A549 treated with dexamethasone at 1 μM for 4 hours (cell line): ENCODE measurements around the gene BCLAF1. TPM values are rescaled to one million over a fixed set of nuclear protein-coding genes. Genes with fewer than 3 reads are reported as not detected.

Experiments used
- total RNA-seq: library from RNA; stranded (reverse); fragments of 200-300 nt; extraction: Qiagen RNA extraction; gene quantifications from 5 replicates; pipeline ENCODE4 v1.2.3, GENCODE V29; 2022

Gene BCLAF1
- total RNA-seq = 64.8 to 100 TPM (median 87.1 TPM) in 5 replicates

GRCh38 chr6:136289579-136290409, at the start of gene BCLAF1:
TSS of gene BCLAF1 (minus strand) at chr6:136289846. CDS start at chr6:136279866, 9,980 bp downstream.

DNA sequence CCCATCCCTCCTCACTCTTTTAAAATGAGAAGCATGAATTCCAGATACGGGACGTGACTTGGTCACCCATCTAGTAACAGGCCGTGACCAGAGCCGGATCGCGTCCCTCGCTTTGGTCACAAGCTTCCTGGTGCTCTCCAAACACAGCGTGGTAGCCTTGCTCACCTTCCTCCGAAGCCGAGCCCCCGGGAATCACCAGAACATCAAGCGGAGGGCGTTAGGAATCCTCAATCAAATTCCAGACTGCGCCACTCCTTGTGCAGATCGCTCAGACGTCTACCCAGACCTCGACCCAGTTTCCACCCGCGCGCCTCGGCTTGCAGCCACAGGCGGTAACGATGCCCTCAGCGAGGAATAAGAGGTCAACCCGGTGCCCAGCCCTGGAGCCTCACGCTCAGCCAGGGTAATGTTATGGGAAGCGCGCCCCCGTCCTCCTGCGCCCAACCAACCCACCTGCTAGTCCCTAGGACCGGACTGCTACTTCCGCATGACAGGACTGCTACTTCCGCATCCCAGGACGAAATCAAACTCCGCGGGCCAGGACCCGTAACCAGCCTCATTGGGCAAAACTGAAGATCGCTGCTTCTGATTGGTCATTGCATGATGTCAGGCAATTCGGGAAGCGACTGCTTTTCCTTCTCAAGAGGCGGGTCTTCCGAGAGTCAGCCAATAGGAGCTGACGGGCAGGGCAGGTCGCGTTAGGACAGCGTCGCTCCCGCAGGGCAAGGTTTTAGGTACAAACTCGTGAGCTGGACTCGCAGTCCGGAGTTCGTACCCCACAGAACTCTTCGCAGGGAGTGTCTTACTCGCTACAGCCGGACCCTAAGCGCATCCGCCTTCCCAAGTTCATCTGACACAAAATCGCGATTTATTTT, 39.6 kb downstream of the BCLAF1 start, which contains the start of gene MTFR2:
Gene MTFR2, minus strand, starts transcription at position 501 of the 875 bp plus-strand sequence. CDS start 1,212 bp downstream, outside the sequence.

Other genes starting within 250 kb of the BCLAF1 start
- 11.0 to 12.5 TPM (median 11.3 TPM) in 5 replicates for gene MTFR2, start 39.5 kb downstream of the BCLAF1 start, total RNA-seq